H1 (cell line): Measurements from ENCODE around the gene SLC25A40. TPM values are rescaled to one million over a fixed set of nuclear protein-coding genes. Genes with fewer than 3 reads are reported as not detected.

Source experiments
- CTCF ChIA-PET: fragments of 300-600 bp; sonication (Branson Sonifier 250); formaldehyde crosslinking; loops from one replicate; lab custom pipeline; 2021; ENCODE audit not compliant: partially characterized antibody; lab: Charles Lee
- POLR2A ChIA-PET: fragments of 300-600 bp; sonication (Branson Sonifier 250); formaldehyde crosslinking; loops from one replicate; lab custom pipeline; 2021; ENCODE audit warnings: inconsistent platforms; ENCODE audit not compliant: partially characterized antibody; lab: Charles Lee
- DNase-seq, 2 experiments: peaks; one replicate each; pipeline versions ENCODE4 v3.0.0 to v3.0.0-alpha.2; 2010 to 2022; ENCODE audit warnings: low spot score in 2 of 2, low read depth in 1 of 2, mixed read lengths in 1 of 2
- FAIRE-seq: peaks from 2 replicates; lab custom pipeline; 2011; peaks lifted over from hg19 to GRCh38; lab: Jason Lieb, UNC
- H2AFZ ChIP-seq: 2 replicates; pipeline ENCODE4 v1.8.1; 2012; ENCODE audit warnings: low read length, inconsistent platforms
- H2AK5ac ChIP-seq: 2 replicates; pipeline ENCODE4 v1.6.1; 2013; ENCODE audit warnings: low read depth, low read length
- H2BK120ac ChIP-seq: replicated peaks from 2 replicates; pipeline ENCODE3; 2013; ENCODE audit warnings: low read depth, low read length, inconsistent platforms
- H2BK12ac ChIP-seq: 2 replicates; pipeline ENCODE4 v1.6.1; 2013; ENCODE audit warnings: low read depth, low read length
- H2BK15ac ChIP-seq: 2 replicates; pipeline ENCODE4 v1.6.1; 2013; ENCODE audit warnings: low read length
- H2BK20ac ChIP-seq: 2 replicates; pipeline ENCODE4 v1.6.1; 2013; ENCODE audit warnings: low read length
- H2BK5ac ChIP-seq: 2 replicates; pipeline ENCODE4 v1.6.1; 2013; ENCODE audit warnings: low read depth, low read length
- H3K14ac ChIP-seq: 2 replicates; pipeline ENCODE4 v1.6.1; 2013; ENCODE audit warnings: inconsistent platforms; ENCODE audit not compliant: insufficient read length
- H3K18ac ChIP-seq: 2 replicates; pipeline ENCODE4 v1.6.1; 2013; ENCODE audit warnings: low read length; ENCODE audit errors: extremely low read depth
- H3K23ac ChIP-seq: 2 replicates; pipeline ENCODE4 v1.6.1; 2013; ENCODE audit warnings: inconsistent platforms; ENCODE audit not compliant: insufficient read length
- H3K23me2 ChIP-seq: 2 replicates; pipeline ENCODE4 v1.6.1; 2013; ENCODE audit warnings: low read depth, low read length
- H3K27ac ChIP-seq: 2 replicates; pipeline ENCODE4 v1.6.1; 2011; ENCODE audit warnings: low read depth, low read length, inconsistent platforms
- H3K27me3 ChIP-seq, 4 experiments: replicated peaks in 1 of 4; 1 replicate in 1 of 4; 2 replicates in 3 of 4; pipeline versions ENCODE4 v1.6.1 to v1.8.1; 2011 to 2013; ENCODE audit warnings: low read length in 3 of 4, mild to moderate bottlenecking in 3 of 4, inconsistent platforms in 2 of 4, mixed read lengths in 2 of 4, moderate library complexity in 1 of 4; ENCODE audit not compliant: control insufficient read depth in 3 of 4, insufficient read depth in 3 of 4; ENCODE audit errors: extremely low read depth in 1 of 4
- H3K36me3 ChIP-seq, 4 experiments: 2 replicates each; pipeline versions ENCODE4 v1.6.1 to v1.8.1; 2011 to 2013; ENCODE audit warnings: mild to moderate bottlenecking in 4 of 4, low read length in 3 of 4, moderate library complexity in 2 of 4, control low read depth in 1 of 4, inconsistent platforms in 1 of 4; ENCODE audit not compliant: insufficient read depth in 4 of 4, control insufficient read depth in 2 of 4
- H3K4ac ChIP-seq: replicated peaks from 2 replicates; pipeline ENCODE3; 2013; ENCODE audit warnings: low read length, low read depth, mixed read lengths, inconsistent platforms; ENCODE audit not compliant: insufficient read length
- H3K4me1 ChIP-seq, 4 experiments: replicated peaks in 1 of 4; 1 replicate in 1 of 4; 2 replicates in 3 of 4; pipeline versions ENCODE4 v1.6.1 to v1.8.1; 2011 to 2013; ENCODE audit warnings: low read length in 3 of 4, inconsistent platforms in 2 of 4, mixed read lengths in 1 of 4; ENCODE audit not compliant: insufficient read depth in 4 of 4, control insufficient read depth in 3 of 4
- H3K4me2 ChIP-seq, 2 experiments: 2 replicates each; pipeline versions ENCODE4 v1.6.1 to v1.8.1; 2011 to 2013; ENCODE audit warnings: low read depth in 2 of 2, low read length in 2 of 2, control low read depth in 1 of 2, inconsistent platforms in 1 of 2, mild to moderate bottlenecking in 1 of 2; ENCODE audit not compliant: insufficient read depth in 1 of 2
- H3K4me3 ChIP-seq, 4 experiments: fragments of 200-600, 300-600 bp in 1 of 4; sonication (generic), shearing (Covaris generic), sonication (Bioruptor Twin) in 1 of 4; 2 replicates each; pipeline versions ENCODE4 v1.5.1 to v1.8.1; 2011 to 2016; ENCODE audit warnings: low read length in 4 of 4, low read depth in 3 of 4, control low read depth in 2 of 4, inconsistent platforms in 2 of 4, mild to moderate bottlenecking in 2 of 4, mixed read lengths in 1 of 4, moderate library complexity in 1 of 4; ENCODE audit not compliant: insufficient read depth in 2 of 4; ENCODE audit errors: extremely low read depth in 1 of 4
- H3K56ac ChIP-seq: replicated peaks from 2 replicates; pipeline ENCODE3; 2013; ENCODE audit warnings: low read depth, mild to moderate bottlenecking, mixed read lengths, low read length, inconsistent platforms; ENCODE audit not compliant: insufficient read length
- H3K79me1 ChIP-seq: 2 replicates; pipeline ENCODE4 v1.6.1; 2013; ENCODE audit warnings: low read depth, low read length, control low read depth
- H3K79me2 ChIP-seq, 2 experiments: 2 replicates each; pipeline versions ENCODE4 v1.6.1 to v1.8.1; 2012 to 2013; ENCODE audit warnings: low read length in 2 of 2, mild to moderate bottlenecking in 2 of 2, inconsistent platforms in 1 of 2; ENCODE audit not compliant: insufficient read depth in 2 of 2, control insufficient read depth in 1 of 2
- H3K9ac ChIP-seq, 4 experiments: replicated peaks in 1 of 4; 1 replicate in 1 of 4; 2 replicates in 3 of 4; pipeline versions ENCODE4 v1.6.1 to v1.8.1; 2011 to 2013; ENCODE audit warnings: low read depth in 3 of 4, low read length in 3 of 4, control low read depth in 2 of 4, mild to moderate bottlenecking in 2 of 4, moderate library complexity in 2 of 4, inconsistent platforms in 1 of 4; ENCODE audit errors: extremely low read depth in 1 of 4
- H3K9me3 ChIP-seq, 2 experiments: 2 replicates each; pipeline versions ENCODE4 v1.6.1 to v1.8.1; 2012 to 2013; ENCODE audit warnings: mild to moderate bottlenecking in 2 of 2, moderate library complexity in 2 of 2, control low read depth in 1 of 2, inconsistent platforms in 1 of 2, low read depth in 1 of 2, low read length in 1 of 2, mixed read lengths in 1 of 2; ENCODE audit not compliant: insufficient read depth in 2 of 2
- H4K20me1 ChIP-seq, 2 experiments: replicated peaks in 1 of 2; 2 replicates each; pipeline versions ENCODE3 to v1.8.1; 2011 to 2013; ENCODE audit warnings: inconsistent platforms in 2 of 2, low read length in 2 of 2, mild to moderate bottlenecking in 1 of 2; ENCODE audit not compliant: insufficient read depth in 2 of 2, control insufficient read depth in 1 of 2
- H4K5ac ChIP-seq: 2 replicates; pipeline ENCODE4 v1.6.1; 2013; ENCODE audit warnings: low read length, low read depth, mixed read lengths, inconsistent platforms; ENCODE audit not compliant: insufficient read length
- H4K8ac ChIP-seq: 2 replicates; pipeline ENCODE4 v1.8.0; 2013; ENCODE audit warnings: mild to moderate bottlenecking, moderate library complexity, low read length, inconsistent platforms; ENCODE audit not compliant: insufficient read depth; ENCODE audit errors: extremely low read depth
- H4K91ac ChIP-seq: replicated peaks from 2 replicates; pipeline ENCODE3; 2013; ENCODE audit warnings: low read length, mixed read lengths, inconsistent platforms; ENCODE audit not compliant: insufficient read length
- CREB1 ChIP-seq: IDR thresholded peaks from 2 replicates; pipeline ENCODE4 v1.6.1; 2012; ENCODE audit warnings: inconsistent platforms
- SIX5 ChIP-seq: IDR thresholded peaks from 2 replicates; pipeline ENCODE4 v1.6.1; 2011; ENCODE audit warnings: mild to moderate bottlenecking, low read depth, low read length
- ZNF274 ChIP-seq: IDR thresholded peaks from 2 replicates; pipeline ENCODE4 v1.7.0; 2012; ENCODE audit warnings: low read length, borderline replicate concordance; ENCODE audit errors: extremely low read depth
- WGBS, 2 experiments: shearing (Covaris generic) in 1 of 2; methylation state at CpG; one replicate each; pipeline versions ENCODE4 v1.1.6 to v1.1.7; 2013 to 2015; ENCODE audit warnings: low lambda C conversion rate in 2 of 2, mixed read lengths in 2 of 2, inconsistent platforms in 1 of 2, low coverage in 1 of 2, missing lambda C conversion rate in 1 of 2; ENCODE audit not compliant: insufficient replicate concordance in 2 of 2, insufficient coverage in 1 of 2, insufficient read length in 1 of 2; ENCODE audit errors: extremely low coverage in 1 of 2, missing lambda C conversion rate in 1 of 2; 5-methylcytosine and 5-hydroxymethylcytosine counted together
- polyA plus RNA-seq, 7 experiments: library from polyadenylated mRNA; depleted of rRNA in 3 of 7; stranded (reverse) in 5 of 7; unstranded in 2 of 7; fragments of >200 nt in 5 of 7; fragments of 200-250 nt in 2 of 7; gene quantifications; 1 replicate in 5 of 7; 2 replicates in 1 of 7; 4 replicates in 1 of 7; pipeline versions ENCODE4 v1.2.1 to v1.2.3, GENCODE V29; 2011 to 2013; ENCODE audit warnings: missing spikeins in 2 of 7, mixed read lengths in 2 of 7
- total RNA-seq: library from RNA; stranded (reverse); fragmentation: NEBNext Ultra II Directional; extraction: Animal tissue kit (Norgen Biotek cat#: 25700); gene quantifications from 2 replicates; pipeline ENCODE4 v1.2.1, GENCODE V29; 2021

The SLC25A40 gene
- total and polyA plus RNA-seq, 2 of the 8 experiments (the other 6 are each of a cell fraction or from before 2014, with no cell fraction given): 6.5 to 17.3 TPM

DNA sequence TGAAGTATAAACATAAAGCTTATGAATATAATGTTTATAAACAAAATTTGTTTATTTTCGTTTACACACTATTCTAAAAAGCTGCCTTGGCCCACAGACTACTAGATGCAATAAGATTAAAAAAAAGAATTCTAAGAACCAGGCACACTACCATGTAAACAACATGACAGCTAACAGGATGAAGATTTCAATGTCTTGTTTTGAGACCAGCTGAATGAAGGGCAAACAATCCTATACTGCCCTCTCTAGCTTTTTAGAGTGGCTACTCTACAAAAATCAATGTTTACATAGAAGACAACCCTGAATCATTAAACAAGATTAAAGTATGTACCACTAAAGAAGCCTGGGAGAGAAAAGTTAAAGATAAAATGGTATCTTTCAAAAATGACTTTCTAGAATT lies 38.6 kb downstream of the SLC25A40 start:
- no peak overlapping the region for H3K9ac ChIP-seq
- H3K4me1 ChIP-seq: no peaks in the 10 kb centered on the region
- H3K56ac ChIP-seq: no peak overlapping the region
- no peak overlapping the region for H2AK5ac ChIP-seq
- 48% methylated on average over 1 of the region's 1 CpG; no CpG with 5 or more reads in 1 of the 2 experiments for WGBS, 2 experiments
- H3K36me3 ChIP-seq: peaks cover 0 to 16% (median 0%) of the 10 kb centered on the region in 4 experiments; a peak in 2 of 8 replicates
- no peaks in the 10 kb centered on the region for H3K79me1 ChIP-seq
- no peak overlapping the region for H4K5ac ChIP-seq
- DNase-seq: no peak
- TF ChIP-seq ZNF274 (no peak), CREB1 (no peak), SIX5 (no peak)
- TF ChIP-seq, all 59 proteins: peak for 0
- no peak overlapping the region for H3K23ac ChIP-seq
- no peak overlapping the region for H2BK15ac ChIP-seq
- POLR2A ChIA-PET: no interaction called here
- H3K4me2 ChIP-seq: no peak overlapping the region
- H2BK20ac ChIP-seq: no peak overlapping the region
- CTCF ChIA-PET: interaction anchor here (0.9 to 1.5 kb wide), 3 partner anchors 8 to 332 kb away, joined by 3 read pairs; no protein-coding TSS in a partner anchor
- no peaks in the 10 kb centered on the region for H3K27me3 ChIP-seq
- no peaks in the 10 kb centered on the region for H3K9me3 ChIP-seq
- no peak overlapping the region for H2BK5ac ChIP-seq
- H4K8ac ChIP-seq: no peak overlapping the region
- H2BK12ac ChIP-seq: no peak overlapping the region
- H3K18ac ChIP-seq: no peak overlapping the region
- H2BK120ac ChIP-seq: no peak overlapping the region
- H3K4ac ChIP-seq: no peak overlapping the region
- no peaks in the 10 kb centered on the region for H4K20me1 ChIP-seq
- no peak overlapping the region for H4K91ac ChIP-seq
- H3K4me3 ChIP-seq: no peak overlapping the region
- H3K79me2 ChIP-seq: no peaks in the 10 kb centered on the region
- FAIRE-seq: no peak
- no peaks in the 10 kb centered on the region; the same call in 1 of the 2 replicates for H3K23me2 ChIP-seq
- no peak overlapping the region for H3K27ac ChIP-seq
- H3K14ac ChIP-seq: no peak overlapping the region
- no peak overlapping the region for H2AFZ ChIP-seq
